ENCODE data around the gene DNLZ.

Gene DNLZ

GRCh38 chr9:136370687-136371532, 7.4 kb upstream of the DNLZ start:
- TF ChIP-seq CTCF (conservative IDR thresholded peaks at IDR 0.05; ENCODE audit: control insufficient read depth, insufficient read depth, low read depth, low read length): no peak
- peak; percentile 60 for DNase-seq (ENCODE audit: low read depth)
- H3K4me3 ChIP-seq (ENCODE audit: control insufficient read depth, low read depth, low read length): no peak overlapping the region

GRCh38 chr9:136370037-136370436, 6.5 kb upstream of the DNLZ start:
- TF ChIP-seq CTCF (conservative IDR thresholded peaks at IDR 0.05; ENCODE audit: control insufficient read depth, insufficient read depth, low read depth, low read length): no peak
- no peak overlapping the region for H3K4me3 ChIP-seq (ENCODE audit: control insufficient read depth, low read depth, low read length)
- DNase-seq (ENCODE audit: low read depth): no peak

GRCh38 chr9:136368190-136368589, 4.6 kb upstream of the DNLZ start:
- no peak overlapping the region for H3K4me3 ChIP-seq (ENCODE audit: control insufficient read depth, low read depth, low read length)
- no peak for TF ChIP-seq CTCF (conservative IDR thresholded peaks at IDR 0.05; ENCODE audit: control insufficient read depth, insufficient read depth, low read depth, low read length)
- no peak for DNase-seq (ENCODE audit: low read depth)

GRCh38 chr9:136367296-136368145, 4.0 kb upstream of the DNLZ start:
- no peak for DNase-seq (ENCODE audit: low read depth)
- no peak overlapping the region for H3K4me3 ChIP-seq (ENCODE audit: control insufficient read depth, low read depth, low read length)
- no peak for TF ChIP-seq CTCF (conservative IDR thresholded peaks at IDR 0.05; ENCODE audit: control insufficient read depth, insufficient read depth, low read depth, low read length)

- no peak for DNase-seq (ENCODE audit: low read depth)
- no peak for TF ChIP-seq CTCF (conservative IDR thresholded peaks at IDR 0.05; ENCODE audit: control insufficient read depth, insufficient read depth, low read depth, low read length)
- H3K4me3 ChIP-seq (ENCODE audit: control insufficient read depth, low read depth, low read length): no peak overlapping the region
Observed at GRCh38 chr9:136366826-136367225, 3.3 kb upstream of the DNLZ start.

- no peak overlapping the region for H3K4me3 ChIP-seq (ENCODE audit: control insufficient read depth, low read depth, low read length)
- no peak for TF ChIP-seq CTCF (conservative IDR thresholded peaks at IDR 0.05; ENCODE audit: control insufficient read depth, insufficient read depth, low read depth, low read length)
- DNase-seq (ENCODE audit: low read depth): no peak
Observed at GRCh38 chr9:136365775-136366222, 2.3 kb upstream of the DNLZ start.
